NCI-H2196 (cell line): Measurements from ENCODE around the gene DDX50.
"Not testable (repeated sequence)": the region's sequence is repeated elsewhere in the genome, so short reads cannot be mapped to it uniquely, and the experiment has no call there.

ENCODE experiments used
- DNase-seq: peaks from one replicate; lab custom pipeline; 2025; ENCODE audit not compliant: unreplicated experiment; lab: John Stamatoyannopoulos, UW

The DDX50 gene

DNA sequence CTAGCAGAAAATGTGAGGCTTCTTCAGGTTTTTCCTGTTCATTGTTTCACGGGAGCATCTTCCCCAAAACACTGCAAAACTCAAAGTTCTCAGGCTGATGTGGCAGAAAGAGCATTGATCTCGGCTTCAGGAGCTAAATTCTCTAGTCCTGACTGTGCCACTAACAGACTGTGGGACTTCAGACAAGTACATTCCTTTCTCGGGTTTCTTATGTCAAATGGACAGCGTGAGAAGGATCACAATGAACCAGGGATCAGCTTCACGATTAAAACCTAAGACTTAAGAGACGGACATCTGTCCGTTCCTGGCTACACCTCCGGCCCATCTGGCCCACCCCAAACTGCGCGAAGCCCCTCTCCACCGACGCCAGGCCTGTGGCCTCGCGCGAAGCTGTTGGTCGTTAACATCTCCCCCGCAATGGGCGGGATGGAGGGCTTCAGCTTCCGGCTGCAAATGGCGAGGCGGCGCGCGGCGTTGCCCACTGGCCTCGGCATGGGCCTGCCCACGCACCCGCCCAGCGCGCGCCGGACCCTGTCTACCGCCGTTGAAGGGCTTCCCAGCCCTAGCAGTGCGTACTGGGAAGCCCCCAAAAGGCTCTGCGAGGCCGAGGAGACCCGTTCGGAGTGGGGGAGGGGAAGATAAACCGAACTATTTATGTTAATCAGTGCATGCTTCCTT is 549 bp upstream of the DDX50 start:
- DNase-seq = no peak

DNA sequence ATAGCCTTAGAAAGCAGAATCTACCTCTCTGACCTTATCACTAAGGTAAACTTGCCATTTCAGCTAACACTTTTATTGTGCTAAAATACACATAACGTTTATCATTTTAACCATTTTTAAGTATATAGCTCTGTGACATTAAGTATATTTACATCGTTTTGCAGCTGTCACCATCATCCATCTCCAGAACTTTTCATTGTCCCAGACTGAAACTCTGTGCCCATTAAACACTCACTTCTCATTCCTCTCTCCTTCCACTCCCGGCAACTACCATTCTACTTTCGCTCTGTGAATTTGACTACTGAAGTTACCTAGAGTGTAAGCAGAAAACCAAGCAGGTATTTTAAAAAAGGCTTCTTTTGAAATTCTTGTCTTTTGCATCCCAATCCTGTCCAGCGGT is 1.3 kb downstream of the DDX50 start:
- DNase-seq = no peak

DNA sequence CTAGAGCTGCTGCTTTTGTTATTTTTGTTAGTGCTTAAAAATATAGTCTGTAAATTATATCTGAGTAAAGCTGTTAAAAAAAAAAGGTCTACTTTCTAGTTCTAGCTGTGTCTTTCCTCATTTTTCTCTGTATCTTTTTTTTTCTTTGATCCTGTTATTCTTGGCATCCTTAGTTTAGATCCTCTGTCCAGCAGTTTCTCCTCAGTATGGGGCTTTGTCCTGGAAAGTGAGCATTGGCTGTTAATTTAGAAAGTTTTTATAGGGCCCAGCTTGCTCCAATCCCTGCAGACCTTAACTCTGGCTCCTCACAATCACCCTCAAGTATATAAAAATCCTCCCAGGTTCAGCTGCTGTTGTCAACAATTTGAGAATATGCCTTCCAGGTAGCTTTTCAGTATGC is 23.5 kb downstream of the DDX50 start:
- DNase-seq = no peak

DNA sequence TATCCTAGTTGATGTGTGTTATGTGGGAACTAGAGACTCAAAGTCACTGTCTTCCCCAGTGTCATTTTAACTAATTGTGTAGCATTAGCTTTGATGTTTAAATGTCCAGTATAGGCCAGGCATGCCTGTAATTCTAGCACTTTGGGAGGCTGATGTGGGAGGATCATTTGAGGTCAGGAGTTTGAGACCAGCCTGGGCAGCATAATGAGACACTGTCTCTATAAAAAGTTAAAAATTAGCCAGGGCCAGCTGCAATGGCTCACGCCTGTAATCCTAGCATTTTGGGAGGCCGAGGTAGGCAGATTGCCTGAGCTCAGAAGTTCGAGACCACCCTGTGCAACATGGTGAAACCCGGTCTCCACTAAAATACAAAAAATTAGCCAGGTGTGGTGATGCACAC is 24.4 kb downstream of the DDX50 start:
- DNase-seq = no peak

DNA sequence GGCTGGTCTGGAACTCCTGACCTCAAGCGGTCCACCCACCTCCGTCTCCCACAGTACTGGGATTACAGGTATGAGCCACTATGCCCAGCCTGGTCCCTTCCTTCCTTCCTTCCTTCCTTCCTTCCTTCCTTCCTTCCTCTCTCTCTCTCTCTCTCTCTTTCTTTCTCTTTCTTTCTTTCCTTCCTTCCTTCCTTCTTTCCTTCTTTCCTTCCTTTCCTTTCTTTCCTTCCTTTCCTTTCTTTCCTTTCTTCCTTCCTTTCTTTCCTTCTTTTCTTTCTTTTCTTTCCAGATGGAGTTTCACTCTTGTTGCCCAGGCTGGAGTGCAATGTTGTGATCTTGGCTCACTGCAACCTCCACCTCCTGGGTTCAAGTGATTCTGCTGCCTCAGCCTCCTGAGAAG is 28.0 kb downstream of the DDX50 start:
- DNase-seq = not testable (repeated sequence)

DNA sequence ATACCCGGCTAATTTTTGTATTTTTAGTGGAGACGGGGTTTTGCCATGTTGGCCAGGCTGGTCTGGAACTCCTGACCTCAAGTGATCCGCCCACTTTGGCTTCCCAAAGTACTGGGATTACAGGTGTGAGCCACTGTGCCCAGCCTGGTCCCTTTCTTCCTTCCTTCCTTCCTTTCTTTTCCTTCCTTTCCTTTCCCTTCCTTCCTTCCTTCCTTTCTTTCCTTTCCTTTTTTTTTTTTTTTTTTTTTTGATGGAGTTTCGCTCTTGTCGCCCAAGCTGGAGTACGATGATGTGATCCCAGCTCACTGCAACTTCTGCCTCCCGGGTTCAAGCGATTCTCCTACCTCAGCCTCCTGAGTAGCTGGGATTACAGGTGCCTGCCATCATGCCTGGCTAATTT is 28.8 kb downstream of the DDX50 start:
- DNase-seq = not testable (repeated sequence)

DNA sequence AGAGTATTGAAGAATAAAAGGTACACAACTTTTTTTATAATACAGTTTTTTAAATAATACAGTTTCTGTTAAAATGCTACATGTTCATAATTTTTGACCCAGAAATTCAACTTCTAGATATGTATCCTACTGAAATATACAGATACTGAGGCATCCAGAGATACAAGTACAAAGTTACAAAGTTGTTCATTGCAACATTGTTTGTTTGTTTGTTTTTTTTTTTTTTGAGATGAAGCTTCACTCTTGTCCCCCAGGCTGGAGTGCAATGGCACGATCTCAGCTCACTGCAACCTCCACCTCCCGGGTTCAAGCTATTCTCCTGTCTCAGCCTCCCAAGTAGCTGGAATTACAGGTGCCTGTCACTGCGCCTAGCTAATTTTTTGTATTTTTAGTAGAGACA is 31.7 kb downstream of the DDX50 start:
- not testable (repeated sequence) for DNase-seq

DNA sequence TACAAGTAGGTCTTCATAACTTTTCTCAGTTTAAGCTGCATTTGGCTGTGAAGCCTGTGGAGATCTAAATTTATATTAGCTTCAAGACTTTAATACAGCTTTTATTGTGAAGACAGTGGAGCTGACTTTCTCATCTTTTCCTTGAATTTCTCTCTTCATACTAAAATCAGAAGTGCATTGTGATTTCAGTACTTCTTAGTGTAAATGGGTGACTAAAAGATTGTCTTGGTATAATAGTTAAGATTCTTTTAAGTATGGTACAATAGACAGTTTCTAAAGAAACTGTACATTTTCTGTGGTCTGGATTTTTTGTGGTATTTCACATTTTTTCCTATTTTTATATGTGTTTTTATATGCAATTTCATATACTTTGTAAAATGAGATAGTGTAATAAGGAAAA is 33.9 kb downstream of the DDX50 start:
- no peak for DNase-seq

DNA sequence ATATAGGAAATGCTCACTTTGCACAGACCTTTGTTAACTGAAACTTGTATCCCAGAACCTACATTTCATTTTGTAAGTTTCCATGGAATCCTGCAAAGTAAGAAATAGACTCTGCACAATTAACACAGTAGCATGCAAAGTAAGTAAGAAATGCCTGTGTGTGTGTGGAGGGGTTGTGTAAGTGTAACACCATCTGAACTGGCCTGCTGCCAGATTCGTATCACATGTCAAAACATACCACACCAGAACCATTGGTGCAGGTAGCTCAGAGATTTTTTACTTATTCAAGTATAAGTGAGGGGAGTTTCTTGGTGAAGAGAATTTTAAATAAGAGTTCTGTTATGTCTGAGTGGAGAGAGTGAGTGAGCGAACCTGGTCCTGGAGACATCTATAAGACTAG is 37.0 kb downstream of the DDX50 start:
- no peak for DNase-seq

DNA sequence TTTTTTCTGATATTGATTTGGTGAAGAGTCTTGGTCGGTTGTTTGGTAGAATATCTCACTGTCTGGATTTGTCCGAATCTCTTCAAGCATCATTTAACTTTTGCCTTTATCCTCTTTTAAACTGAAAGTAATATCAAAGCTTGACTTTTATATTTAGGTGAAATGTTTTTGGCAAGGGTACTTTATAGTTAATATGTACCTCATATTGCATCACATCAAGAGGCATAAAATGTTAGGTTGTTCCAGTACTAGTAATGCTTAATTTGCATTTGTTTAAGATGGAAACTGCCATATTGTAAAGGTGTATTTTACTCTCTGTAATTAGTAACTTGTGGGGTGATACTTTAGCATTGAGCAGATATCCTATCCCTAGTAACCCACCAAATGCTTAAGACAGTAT is 37.8 kb downstream of the DDX50 start:
- no peak for DNase-seq

DNA sequence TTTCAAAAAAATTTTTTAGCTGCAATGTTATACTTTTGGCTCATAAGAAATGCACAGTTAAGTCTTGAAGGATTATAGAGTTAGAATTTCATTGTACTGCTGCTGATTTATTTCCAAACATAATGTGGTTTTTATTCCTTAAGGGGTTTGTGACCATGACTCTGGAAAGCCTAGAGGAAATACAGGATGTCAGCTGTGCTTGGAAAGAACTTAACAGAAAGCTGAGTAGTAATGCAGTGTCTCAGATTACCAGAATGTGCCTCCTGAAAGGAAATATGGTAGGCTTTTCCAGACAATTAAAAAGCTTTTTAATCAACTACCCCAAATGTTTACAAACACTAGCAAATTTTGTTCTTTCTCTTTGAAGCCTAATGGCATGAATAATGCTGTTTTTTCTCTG is 39.8 kb downstream of the DDX50 start:
- DNase-seq = not testable (repeated sequence)

DNA sequence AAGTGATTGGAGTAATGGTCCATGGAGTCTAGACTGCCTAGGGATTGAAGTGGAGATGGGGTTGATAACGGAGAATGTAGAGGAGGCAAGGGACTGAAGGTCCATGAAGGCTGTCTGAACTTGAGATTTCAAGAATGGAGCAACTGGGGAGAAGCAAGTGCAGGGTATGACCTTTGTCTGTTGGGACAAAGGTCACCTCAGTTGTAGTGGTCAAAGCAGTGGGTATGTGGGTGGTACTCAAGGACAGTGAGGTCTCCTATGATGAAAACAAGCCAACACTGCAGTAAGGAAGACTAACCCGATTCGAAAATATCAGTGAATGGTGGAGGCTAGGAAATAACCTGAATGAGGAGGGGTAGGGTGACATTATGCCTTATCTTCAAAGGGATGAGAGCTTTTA is 49.5 kb downstream of the DDX50 start:
- no peak for DNase-seq

DNA sequence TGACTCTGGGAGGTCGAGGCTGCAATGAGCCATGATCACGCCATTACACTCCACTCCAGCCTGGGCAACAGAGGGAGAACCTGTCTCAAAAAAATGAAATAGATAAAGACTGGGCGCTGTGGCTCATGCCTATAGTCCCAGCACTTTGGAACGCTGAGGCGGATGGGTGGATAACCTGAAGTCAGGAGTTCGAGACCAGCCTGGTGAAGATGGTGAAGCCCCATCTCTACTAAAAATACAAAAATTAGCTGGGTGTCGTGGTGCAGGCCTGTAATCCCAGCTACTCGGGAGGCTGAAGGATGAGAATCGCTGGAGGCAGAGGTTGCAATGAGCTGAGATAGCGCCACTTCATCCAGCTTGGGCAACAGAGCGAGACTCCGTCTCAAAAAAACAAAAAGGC is 53.8 kb downstream of the DDX50 start:
- no peak for DNase-seq

DNA sequence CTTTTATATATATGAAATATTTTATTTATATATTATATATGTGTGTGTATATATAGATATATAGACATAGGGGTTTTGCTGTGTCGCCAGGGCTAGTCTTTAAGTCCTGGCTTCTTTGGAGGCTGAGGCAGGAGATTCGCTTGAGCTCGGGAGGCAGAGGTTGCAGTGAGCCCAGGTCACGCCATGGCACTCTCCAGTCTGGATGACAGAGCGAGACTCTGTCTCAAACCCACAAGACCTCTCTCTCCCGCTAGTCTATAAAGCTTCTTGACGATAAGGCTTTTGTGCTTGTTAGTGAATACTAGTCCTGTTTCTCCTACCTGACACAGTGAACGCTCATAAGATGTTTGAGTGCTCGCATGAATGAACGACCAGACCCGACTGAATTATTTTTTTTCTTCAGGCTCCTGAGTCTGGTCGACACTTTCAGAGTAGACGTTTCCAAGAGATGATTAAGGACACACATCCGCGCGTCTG is 54.3 kb downstream of the DDX50 start:
- no peak for DNase-seq

DNA sequence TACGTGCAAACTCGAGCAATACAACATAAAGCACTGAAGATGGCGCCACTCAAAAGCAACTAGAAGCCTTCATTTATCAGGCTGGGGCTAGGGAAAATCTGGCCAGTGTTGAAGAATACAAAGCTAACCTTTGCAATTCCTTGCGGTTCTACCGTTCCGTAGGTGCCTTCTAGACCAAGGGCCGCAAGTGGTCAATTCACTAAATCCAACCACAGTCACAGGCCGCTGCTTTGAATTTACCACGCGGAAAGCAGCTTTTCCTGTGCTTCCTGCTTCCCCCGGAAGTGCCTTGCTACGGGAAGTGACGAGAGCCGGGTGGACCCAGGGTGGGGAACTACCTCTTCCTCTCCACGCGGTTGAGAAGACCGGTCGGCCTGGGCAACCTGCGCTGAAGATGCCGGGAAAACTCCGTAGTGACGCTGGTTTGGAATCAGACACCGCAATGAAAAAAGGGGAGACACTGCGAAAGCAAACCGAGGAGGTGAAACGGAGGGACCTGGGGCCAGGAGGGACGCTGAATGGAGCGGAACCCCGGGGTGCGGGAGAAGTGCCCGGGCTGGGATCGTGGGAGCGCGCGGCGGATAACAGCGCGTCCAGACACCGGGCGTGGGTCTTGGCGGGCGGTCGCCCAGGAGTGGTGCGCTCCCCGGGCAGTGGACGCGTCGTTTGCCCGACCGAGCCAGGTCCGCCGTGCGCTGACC is 54.9 kb downstream of the DDX50 start, which contains the start of gene DDX21:
Gene DDX21 (plus strand): TSS at position 339 of the 701 bp plus-strand sequence. CDS start 56 bp downstream, at position 395.
- peak; percentile 68 for DNase-seq

DNA sequence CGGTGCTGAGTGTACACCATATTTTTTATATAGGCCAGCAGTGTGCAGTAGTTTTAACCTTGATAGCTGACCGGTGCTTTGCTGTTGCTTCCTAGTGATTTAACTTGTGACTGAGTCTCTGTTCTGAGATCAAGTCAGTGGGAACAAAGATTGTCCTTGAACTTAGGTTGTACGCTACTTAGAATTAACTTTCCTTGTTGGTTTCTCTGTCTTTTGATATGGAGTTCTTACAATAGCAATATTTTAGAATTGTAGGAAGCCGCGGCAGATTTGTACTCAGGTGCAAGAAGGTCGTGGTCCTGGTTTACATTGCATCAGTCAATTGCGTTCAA is 56.1 kb downstream of the DDX50 start:
- no peak for DNase-seq

DNA sequence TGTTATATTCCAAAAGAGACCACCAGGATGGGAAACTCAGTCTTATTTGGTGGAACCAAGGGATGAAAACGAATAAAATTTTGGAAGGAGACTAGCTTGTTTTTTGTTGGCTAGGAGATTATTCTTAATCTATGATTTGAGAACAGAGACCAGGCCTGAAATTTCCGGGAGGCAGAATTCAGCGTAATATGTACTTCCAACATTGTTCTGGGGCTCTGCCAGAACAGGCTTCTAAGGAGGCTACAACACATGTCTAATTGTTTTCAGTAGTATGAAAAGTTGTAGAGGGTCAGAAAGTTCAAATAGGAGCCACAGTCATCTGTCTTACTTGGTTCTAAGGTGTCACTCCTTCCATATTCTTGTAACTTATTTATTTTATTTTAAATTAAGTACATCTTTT is 56.5 kb downstream of the DDX50 start:
- no peak for DNase-seq

DNA sequence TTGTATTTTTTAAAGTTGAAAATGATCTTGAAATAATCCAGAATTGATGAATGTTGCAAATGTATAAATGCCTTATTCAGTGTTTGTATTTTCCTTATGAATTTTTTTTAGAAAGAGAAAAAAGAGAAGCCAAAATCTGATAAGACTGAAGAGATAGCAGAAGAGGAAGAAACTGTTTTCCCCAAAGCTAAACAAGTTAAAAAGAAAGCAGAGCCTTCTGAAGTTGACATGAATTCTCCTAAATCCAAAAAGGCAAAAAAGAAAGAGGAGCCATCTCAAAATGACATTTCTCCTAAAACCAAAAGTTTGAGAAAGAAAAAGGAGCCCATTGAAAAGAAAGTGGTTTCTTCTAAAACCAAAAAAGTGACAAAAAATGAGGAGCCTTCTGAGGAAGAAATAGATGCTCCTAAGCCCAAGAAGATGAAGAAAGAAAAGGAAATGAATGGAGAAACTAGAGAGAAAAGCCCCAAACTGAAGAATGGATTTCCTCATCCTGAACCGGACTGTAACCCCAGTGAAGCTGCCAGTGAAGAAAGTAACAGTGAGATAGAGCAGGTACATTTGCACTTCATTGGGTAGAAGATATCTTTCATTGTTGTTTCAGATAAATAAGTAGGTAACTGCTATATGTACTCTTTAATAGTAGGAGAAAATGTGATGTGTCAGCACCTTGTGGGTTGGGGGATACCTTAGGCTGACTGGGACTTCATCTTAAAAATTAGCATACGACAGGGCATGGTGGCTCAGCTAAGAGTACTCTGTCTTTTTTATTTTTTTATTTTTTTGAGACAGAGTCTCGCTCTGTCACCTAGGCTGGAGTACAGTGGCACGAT is 58.8 kb downstream of the DDX50 start:
- no peak for DNase-seq

DNA sequence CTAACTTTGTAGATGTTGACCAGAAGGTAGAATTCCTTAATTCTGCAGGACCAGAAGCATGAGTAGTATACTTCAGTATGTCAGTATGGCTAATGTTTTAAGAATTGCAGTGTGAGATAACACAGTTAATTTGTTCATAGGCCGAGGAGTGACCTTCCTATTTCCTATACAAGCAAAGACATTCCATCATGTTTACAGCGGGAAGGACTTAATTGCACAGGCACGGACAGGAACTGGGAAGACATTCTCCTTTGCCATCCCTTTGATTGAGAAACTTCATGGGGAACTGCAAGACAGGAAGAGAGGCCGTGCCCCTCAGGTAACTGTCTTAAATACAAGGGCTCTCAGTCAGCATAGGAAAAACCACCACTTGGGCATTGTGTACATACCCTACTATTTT is 62.0 kb downstream of the DDX50 start:
- DNase-seq = no peak

DNA sequence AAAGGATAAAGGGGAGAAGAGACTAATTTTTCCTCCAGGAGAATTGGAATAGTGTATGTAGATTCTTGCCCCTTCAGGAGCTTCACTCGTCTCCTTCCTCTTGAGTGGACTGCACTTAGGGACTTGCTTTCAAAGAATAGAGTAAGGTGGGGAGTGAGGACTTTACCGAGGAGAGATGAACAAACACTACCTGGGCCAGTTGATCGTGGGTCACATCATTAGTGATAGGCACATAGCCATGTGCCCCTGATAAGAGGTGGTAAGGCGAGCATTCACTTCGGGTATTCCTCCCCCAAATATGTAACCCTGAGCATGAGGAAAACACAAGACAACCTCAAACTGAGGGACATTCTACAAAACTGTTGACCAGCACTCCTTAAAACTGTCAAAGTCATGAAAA is 72.9 kb downstream of the DDX50 start:
- no peak for DNase-seq

DNA sequence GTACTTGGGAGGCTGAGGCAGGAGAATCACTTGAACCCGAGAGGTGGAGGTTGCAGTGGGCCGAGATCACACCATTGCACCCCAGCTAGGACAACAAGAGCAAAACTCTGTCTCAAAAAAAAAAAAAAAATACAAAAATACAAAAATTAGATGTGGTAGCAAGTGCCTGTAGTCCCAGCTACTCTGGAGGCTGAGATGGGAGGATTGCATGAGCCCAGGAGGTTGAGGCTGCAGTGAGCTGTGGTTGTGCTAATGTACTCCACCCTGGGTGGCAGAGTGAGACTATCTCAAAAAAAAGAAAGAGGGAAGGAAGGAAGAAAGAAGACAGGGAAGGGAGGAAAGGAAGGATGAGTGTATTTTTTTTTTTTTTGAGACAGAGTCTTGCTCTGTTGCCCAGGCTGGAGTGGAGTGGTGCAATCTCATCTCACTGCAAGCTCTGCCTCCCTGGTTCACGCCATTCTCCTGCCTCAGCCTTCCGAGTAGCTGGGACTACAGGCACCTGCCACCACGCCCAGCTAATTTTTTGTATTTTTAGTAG is 74.9 kb downstream of the DDX50 start:
- not testable (repeated sequence) for DNase-seq

DNA sequence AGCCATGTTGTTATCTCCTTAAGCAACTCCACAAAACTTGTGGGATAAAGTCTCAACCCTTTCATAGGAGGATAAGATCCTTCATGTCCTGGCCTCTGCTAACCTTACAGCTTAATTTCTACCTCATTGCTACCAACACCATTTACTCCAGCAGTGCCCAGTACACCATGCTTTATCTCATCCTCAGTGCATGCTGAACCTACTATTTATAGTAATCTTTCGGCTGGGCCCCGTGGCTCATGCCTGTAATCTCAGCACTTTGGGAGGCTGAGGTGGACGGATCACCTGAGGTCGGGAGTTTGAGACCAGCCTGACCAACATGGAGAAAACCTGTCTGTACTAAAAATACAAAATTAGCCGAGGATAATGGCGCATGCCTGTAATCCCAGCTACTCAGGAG is 78.6 kb downstream of the DDX50 start:
- not testable (repeated sequence) for DNase-seq
